ENCODE data around the gene CCDC157.

Gene CCDC157

GRCh38 chr22:30422481-30423300 lies 65.9 kb downstream of the CCDC157 start:
- peak overlapping the region; percentile 75 for H3K4me3 ChIP-seq (ENCODE audit: low read depth, low read length)
- TF ChIP-seq, protein P1, sequence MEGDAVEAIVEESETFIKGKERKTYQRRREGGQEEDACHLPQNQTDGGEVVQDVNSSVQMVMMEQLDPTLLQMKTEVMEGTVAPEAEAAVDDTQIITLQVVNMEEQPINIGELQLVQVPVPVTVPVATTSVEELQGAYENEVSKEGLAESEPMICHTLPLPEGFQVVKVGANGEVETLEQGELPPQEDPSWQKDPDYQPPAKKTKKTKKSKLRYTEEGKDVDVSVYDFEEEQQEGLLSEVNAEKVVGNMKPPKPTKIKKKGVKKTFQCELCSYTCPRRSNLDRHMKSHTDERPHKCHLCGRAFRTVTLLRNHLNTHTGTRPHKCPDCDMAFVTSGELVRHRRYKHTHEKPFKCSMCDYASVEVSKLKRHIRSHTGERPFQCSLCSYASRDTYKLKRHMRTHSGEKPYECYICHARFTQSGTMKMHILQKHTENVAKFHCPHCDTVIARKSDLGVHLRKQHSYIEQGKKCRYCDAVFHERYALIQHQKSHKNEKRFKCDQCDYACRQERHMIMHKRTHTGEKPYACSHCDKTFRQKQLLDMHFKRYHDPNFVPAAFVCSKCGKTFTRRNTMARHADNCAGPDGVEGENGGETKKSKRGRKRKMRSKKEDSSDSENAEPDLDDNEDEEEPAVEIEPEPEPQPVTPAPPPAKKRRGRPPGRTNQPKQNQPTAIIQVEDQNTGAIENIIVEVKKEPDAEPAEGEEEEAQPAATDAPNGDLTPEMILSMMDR (IDR thresholded peaks at IDR 0.05; ENCODE audit: borderline replicate concordance, insufficient read depth, low read depth, low read length): no peak

DNA sequence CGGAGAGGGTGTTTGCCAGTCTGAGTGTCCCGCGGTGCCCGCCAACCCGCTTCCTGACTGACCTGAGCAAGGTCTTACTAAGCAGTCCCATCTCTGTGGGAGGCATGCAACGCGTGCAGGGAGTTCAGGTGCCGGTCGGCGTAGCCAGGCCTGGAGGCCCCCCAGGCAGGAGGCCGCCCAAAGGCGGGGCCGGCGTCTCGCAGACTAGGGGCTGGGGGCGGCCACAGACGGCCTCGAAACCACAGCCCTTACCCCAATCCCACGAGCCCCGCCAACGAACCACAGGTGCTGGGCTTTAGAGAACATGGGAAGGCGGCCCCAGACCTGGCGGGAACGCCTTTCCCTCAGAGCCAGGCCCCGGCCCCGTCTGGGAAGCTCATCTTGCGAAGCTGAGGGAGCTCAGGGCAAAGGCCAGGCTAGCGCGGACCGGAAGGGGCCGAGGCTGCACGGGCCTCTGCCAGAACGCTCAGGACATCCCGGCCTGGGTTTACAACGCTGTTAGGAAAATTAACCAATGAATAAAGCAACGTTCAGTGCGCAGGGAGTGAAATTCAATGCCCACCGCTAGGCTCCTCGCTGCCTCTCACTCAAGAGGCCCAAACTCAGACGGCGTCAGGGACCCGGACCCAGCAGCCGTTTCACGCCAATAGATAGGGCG lies 66.6 kb downstream of the CCDC157 start:
- H3K4me3 ChIP-seq (ENCODE audit: low read depth, low read length): peak overlapping the region; percentile 75

DNA sequence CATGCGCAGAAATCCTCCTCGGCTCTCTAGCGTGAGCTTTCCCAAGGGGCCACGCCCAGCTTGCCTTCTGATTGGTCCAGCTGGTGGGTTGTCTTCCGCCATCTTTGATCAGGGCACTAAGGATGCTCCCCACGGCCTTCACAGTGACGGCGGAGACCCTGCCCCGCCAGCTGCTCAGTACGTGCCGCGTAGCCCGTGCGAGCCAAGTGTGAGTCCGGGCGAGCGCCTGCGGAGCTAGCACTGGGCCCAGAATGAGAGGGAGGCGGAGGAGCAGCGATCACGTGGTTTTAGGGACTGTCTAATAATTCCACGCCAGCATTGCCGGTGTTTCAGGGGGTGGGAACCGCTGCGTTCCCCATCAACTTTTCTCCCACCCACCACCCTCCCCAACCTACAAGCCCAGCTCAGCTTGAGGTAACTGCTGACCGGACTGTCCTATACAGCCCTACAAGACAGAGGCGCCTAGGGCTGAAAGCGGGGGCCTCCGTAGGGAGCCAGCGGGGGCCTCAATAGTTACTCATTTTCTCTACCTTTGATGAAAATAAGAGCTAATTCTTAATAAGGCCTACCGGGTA lies 67.2 kb downstream of the CCDC157 start:
- peak overlapping the region; percentile 75 for H3K4me3 ChIP-seq (ENCODE audit: low read depth, low read length)
- TF ChIP-seq, protein P1 (IDR thresholded peaks at IDR 0.05; ENCODE audit: borderline replicate concordance, insufficient read depth, low read depth, low read length): no peak

More for the DNA sequence above, 66.6 kb downstream of the CCDC157 start:
- TF ChIP-seq, protein P1 (IDR thresholded peaks at IDR 0.05; ENCODE audit: borderline replicate concordance, insufficient read depth, low read depth, low read length): no peak

GRCh38 chr22:30424534-30425326 lies 67.9 kb downstream of the CCDC157 start:
- peak overlapping the region; percentile 58 for H3K4me3 ChIP-seq (ENCODE audit: low read depth, low read length)
- TF ChIP-seq, protein P1 (IDR thresholded peaks at IDR 0.05; ENCODE audit: borderline replicate concordance, insufficient read depth, low read depth, low read length): 0 out of 2 replicates have a peak, but pooled peaks have one; percentile 6

GRCh38 chr22:30425327-30425615 lies 68.5 kb downstream of the CCDC157 start:
- peak overlapping the region; percentile 58 for H3K4me3 ChIP-seq (ENCODE audit: low read depth, low read length)
- TF ChIP-seq, protein P1 (IDR thresholded peaks at IDR 0.05; ENCODE audit: borderline replicate concordance, insufficient read depth, low read depth, low read length): no peak

- peak within 1 kb of the TSS; percentile 58 for H3K4me3 ChIP-seq (ENCODE audit: low read depth, low read length)
- TF ChIP-seq, protein P1 (IDR thresholded peaks at IDR 0.05; ENCODE audit: borderline replicate concordance, insufficient read depth, low read depth, low read length): no peak
Observed at GRCh38 chr22:30425616-30426387, 69.0 kb downstream of the CCDC157 start, which contains the start of gene MTFP1. Gene MTFP1 (plus strand): TSS chr22:30425768. CDS start chr22:30425880, 112 bp downstream.

Data from GM12875 (cell line).